ENCODE measurements around the gene APOH. TPM values are rescaled to one million over a fixed set of nuclear protein-coding genes. Genes with fewer than 3 reads are reported as not detected.

The APOH gene
- total and polyA plus RNA-seq, 11 donors: 0.15 to 0.30 TPM; not detected in 9

GRCh38 chr17:66222798-66223350 is 6.3 kb downstream of the APOH start:
- no peak for DNase-seq
- Histone ChIP-seq H3K4me3 (no peak overlapping the region), H3K9me3 (no peaks in the 10 kb centered on the region), H3K27ac (no peak overlapping the region), H3K36me3 (no peaks in the 10 kb centered on the region), H3K27me3 (peaks cover 0 to 3% (median 0%) of the 10 kb centered on the region in 9 donors), H3K4me1 (no peaks in the 10 kb centered on the region)
- TF ChIP-seq POLR2A (IDR thresholded peaks at IDR 0.05) (no peak), CTCF (IDR thresholded peaks at IDR 0.05) (no peak)
- intact Hi-C loops (cut with DNase I): no loop called here
- 78 to 88% (median 84%) methylated on average over 5 of the region's 5 CpGs for WGBS, 4 donors
- no peak for ATAC-seq

- WGBS, 4 donors: 86 to 91% (median 89%) methylated on average over 11 of the region's 11 CpGs
- intact Hi-C loops (cut with DNase I): no loop called here
- Histone ChIP-seq H3K36me3 (no peaks in the 10 kb centered on the region), H3K9me3 (no peaks in the 10 kb centered on the region), H3K27me3 (peaks cover 0 to 3% (median 0%) of the 10 kb centered on the region in 9 donors), H3K4me3 (no peak overlapping the region), H3K27ac (no peak overlapping the region), H3K4me1 (no peaks in the 10 kb centered on the region)
- DNase-seq (no peak), ATAC-seq (no peak)
- TF ChIP-seq CTCF (IDR thresholded peaks at IDR 0.05) (no peak), POLR2A (IDR thresholded peaks at IDR 0.05) (no peak)
These were observed 7.3 kb downstream of the APOH start for GRCh38 chr17:66221755-66222530.

GRCh38 chr17:66221343-66221742 is 7.9 kb downstream of the APOH start:
- H3K4me3 ChIP-seq: no peak overlapping the region
- ATAC-seq (no peak), DNase-seq (no peak)
- peaks cover 0 to 3% (median 0%) of the 10 kb centered on the region in 9 donors for H3K27me3 ChIP-seq
- intact Hi-C loops (cut with DNase I): no loop called here
- H3K36me3 ChIP-seq: no peaks in the 10 kb centered on the region
- H3K4me1 ChIP-seq: no peaks in the 10 kb centered on the region
- no peak overlapping the region for H3K27ac ChIP-seq
- TF ChIP-seq CTCF (IDR thresholded peaks at IDR 0.05) (no peak), POLR2A (IDR thresholded peaks at IDR 0.05) (no peak)
- H3K9me3 ChIP-seq: no peaks in the 10 kb centered on the region

GRCh38 chr17:66220079-66220835 is 9.0 kb downstream of the APOH start:
- no peak overlapping the region for H3K27ac ChIP-seq
- WGBS, 4 donors: 82 to 91% (median 89%) methylated on average over 8 of the region's 8 CpGs
- H3K27me3 ChIP-seq: peaks cover 0 to 3% (median 0%) of the 10 kb centered on the region in 9 donors
- H3K36me3 ChIP-seq: no peaks in the 10 kb centered on the region
- H3K9me3 ChIP-seq: no peaks in the 10 kb centered on the region
- DNase-seq (no peak), ATAC-seq (no peak)
- H3K4me1 ChIP-seq: no peaks in the 10 kb centered on the region
- H3K4me3 ChIP-seq: no peak overlapping the region
- intact Hi-C loops (cut with DNase I): no loop called here
- TF ChIP-seq POLR2A (IDR thresholded peaks at IDR 0.05) (no peak), CTCF (IDR thresholded peaks at IDR 0.05) (no peak)
